PFSK-1 (cell line): ENCODE measurements around the gene KAT7.

Experiments used
- POLR2AphosphoS5 ChIP-seq: IDR thresholded peaks from 2 replicates; pipeline ENCODE4 v1.6.1; 2012; ENCODE audit warnings: low read depth, mild to moderate bottlenecking, control low read depth, low read length, moderate library complexity
- REST ChIP-seq, 2 experiments: IDR thresholded peaks; 2 replicates each; pipeline versions ENCODE4 v1.6.1 to v1.8.0; 2011 to 2012; ENCODE audit warnings: low read depth in 2 of 2, low read length in 2 of 2, control low read depth in 1 of 2, inconsistent platforms in 1 of 2, mild to moderate bottlenecking in 1 of 2, moderate library complexity in 1 of 2; ENCODE audit not compliant: insufficient read depth in 1 of 2
- SIN3A ChIP-seq: IDR thresholded peaks from 2 replicates; pipeline ENCODE4 v1.6.1; 2012; ENCODE audit warnings: mild to moderate bottlenecking, low read length, moderate library complexity, borderline replicate concordance; ENCODE audit not compliant: insufficient read depth
- TAF1 ChIP-seq: IDR thresholded peaks from 2 replicates; pipeline ENCODE4 v1.6.1; 2012; ENCODE audit warnings: low read length, control low read depth, borderline replicate concordance; ENCODE audit not compliant: insufficient read depth

- TF ChIP-seq TAF1 (no peak), REST (IDR thresholded peaks at IDR 0.05; ENCODE audit: insufficient read depth in 1 of 2, low read depth in 2 of 2, low read length in 2 of 2) (no peak), POLR2AphosphoS5 (no peak), SIN3A (no peak)
These were observed 41.5 kb upstream of the KAT7 start for GRCh38 chr17:49746791-49747490.
